Lung microvascular endothelial cell (primary cell): ENCODE results near the gene KLHDC7A. TPM values are rescaled to one million over a fixed set of nuclear protein-coding genes. Genes with fewer than 3 reads are reported as not detected.

ENCODE experiments used
- total RNA-seq: library from RNA; depleted of rRNA; stranded (reverse); fragments of >200 nt; gene quantifications from 2 replicates; pipeline ENCODE4 v1.2.1, GENCODE V29; 2014

KLHDC7A gene
- total RNA-seq, 1 donor from 2014 or later, result not detected

Other genes with a start within 250 kb of the KLHDC7A start
- not detected in 2 replicates for gene PAX7, start 149.9 kb downstream of the KLHDC7A start, total RNA-seq